Measurements from ENCODE around the gene C9orf152.

C9orf152 gene

GRCh38 chr9:110179734-110180133 lies 28.2 kb downstream of the C9orf152 start:
- FAIRE-seq = no peak

- no peak for FAIRE-seq
Measured at GRCh38 chr9:110178281-110178680, 29.7 kb downstream of the C9orf152 start.

- FAIRE-seq = no peak
Measured at GRCh38 chr9:110175275-110175968, 32.5 kb downstream of the C9orf152 start.

DNA sequence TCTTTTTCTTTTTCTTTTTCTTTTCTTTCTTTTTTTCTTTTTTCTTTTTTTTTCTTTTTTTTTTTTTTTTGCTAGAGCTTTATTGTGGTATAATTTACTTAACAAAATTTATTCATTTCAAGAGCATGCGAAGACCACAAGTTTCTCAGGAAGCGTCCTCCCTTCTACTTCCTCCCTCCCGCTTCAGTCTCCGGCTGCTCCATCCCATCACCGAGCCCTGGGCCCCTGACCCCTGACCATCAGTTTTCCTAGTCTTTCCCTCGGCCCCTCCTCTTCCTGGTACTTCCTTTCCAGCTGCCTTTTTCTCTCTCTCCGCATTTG lies 34.7 kb downstream of the C9orf152 start:
- no peak for FAIRE-seq

DNA sequence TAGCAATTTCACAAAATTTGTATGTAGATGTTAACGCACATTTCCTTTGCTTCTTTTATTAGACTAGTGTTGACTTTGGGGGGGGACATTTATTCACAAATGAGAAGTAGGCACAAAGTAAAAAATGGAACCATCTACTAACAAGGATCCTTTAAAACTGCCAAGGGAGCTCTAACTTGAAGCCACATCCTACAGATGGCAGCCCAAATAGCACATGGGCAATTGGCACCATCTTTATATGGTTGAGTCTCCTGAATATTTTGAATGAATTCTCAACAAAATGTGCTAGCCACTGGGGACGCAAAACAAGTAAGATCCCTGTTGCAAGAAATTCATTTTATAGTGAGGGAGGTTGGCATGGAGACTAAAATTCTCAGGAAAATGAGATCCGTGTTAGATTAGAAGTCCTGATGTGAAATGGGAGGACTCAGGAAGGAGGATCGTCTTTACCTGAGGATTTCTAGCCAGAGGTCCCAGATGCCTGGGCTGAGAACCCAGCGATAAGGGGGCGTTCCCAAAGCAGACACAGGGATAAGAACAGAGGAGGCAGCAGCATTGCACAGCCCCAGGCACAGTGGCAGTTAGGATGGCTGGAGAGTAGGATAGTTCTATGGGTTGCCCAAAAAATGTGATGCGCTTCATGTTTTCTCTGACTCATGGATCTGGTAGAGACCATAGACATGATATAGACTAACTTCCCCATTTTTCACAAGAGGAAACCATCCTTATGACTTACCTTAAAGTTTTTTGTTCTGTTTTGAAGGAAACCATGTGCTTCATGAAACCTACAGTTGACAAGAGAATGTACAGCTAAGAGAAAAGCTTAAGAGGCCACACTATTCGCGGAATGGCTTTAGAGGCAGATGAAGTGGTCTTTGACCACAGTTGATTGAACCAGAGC lies 37.4 kb downstream of the C9orf152 start:
- no peak for FAIRE-seq

DNA sequence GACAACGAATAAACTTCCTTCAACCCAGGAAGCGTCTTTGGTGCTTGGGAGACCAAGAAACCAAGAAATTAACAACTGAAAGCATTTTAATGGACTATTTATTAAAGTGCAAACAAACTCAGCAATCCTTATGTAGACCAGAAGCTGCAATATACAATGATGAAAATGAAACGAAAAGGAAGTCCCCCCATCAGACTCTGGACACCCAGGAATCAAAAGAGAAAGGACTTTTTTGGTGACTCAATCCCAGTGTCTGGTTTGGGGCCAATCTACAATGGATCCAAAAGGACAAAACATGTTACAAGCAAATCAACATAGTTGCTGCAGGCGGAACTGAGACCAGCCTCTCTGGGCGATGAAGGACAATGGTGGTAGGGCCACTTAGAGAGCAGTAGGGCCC lies 39.5 kb downstream of the C9orf152 start:
- FAIRE-seq = no peak

DNA sequence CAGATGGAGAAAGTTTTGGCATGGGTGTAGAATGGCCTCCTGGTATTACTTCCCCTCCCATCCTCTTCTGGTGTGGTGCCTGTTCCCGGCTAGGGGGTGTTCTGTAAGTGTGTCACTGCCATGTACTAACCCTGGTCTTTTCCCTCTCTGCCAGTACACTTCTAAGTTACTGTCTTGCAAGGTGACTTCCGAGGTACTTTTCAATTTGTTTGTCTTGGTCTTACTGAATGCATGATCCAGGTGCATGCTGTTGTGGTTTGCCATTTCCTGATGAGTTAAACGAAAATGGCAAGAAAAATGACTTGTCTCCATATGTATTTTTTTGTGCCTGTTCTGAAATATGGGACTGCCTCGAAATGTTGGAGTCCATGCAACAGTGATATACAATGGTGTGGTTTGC lies 46.0 kb downstream of the C9orf152 start:
- FAIRE-seq = no peak

DNA sequence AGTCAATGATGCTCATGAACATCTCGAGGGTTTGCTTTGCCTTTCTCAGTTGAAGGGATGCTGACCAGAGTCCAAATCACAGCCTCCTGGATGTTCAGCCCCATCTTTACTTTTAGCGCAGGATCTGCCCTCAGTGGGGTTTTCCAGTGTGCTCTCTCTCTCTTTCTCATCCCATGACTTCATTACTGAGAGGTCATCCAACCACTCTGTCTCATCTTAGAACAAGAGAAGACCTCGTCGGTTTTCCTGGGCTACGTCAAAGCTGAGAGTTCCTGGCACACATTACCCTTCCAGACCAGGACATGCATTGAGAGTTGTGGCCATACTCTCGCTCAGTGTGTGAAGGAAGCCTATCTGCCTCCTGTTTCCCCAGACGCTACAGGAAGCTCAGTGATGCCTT lies 47.3 kb downstream of the C9orf152 start:
- FAIRE-seq = no peak

GRCh38 chr9:110160123-110160522 lies 47.8 kb downstream of the C9orf152 start:
- no peak for FAIRE-seq

DNA sequence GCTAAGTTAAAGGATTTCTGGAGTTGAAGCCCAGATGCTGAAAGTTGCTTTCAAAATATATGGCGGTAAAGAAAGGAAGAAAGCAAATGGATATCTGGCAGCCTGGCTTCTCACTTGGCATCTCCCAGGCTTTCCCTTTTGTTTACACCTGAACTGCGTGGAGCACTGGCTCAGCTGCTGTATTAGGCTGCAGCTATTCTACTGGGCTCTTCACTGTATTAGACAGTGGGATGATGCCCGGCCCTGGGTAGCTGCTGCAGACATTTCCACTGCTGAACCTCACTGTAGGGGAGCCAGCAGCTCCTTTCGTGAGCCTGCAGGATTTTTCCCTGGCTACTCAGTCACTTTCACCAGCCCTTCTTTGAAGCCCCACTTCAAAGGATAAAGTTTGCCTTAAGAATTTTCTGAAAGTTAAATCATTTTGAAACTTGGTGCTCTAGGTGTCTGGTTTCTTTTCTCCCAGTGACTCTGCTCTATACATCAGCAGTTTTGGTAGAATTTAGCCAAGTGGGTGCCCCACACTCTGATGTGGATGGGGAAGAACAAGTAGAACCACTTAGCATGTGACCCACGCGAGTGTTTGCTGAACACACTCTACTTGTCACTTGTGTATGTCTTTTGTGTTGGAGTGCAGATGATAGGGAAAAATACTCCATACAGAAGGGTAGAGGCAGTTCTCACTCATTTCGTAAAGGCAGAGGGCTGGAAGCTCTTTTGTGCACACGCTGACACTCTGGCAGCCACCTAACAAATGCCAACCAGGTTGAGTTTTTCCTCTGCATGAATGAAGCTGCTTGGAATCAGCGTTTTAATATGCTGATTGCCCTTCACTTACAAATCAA lies 49.9 kb downstream of the C9orf152 start:
- no peak for FAIRE-seq

DNA sequence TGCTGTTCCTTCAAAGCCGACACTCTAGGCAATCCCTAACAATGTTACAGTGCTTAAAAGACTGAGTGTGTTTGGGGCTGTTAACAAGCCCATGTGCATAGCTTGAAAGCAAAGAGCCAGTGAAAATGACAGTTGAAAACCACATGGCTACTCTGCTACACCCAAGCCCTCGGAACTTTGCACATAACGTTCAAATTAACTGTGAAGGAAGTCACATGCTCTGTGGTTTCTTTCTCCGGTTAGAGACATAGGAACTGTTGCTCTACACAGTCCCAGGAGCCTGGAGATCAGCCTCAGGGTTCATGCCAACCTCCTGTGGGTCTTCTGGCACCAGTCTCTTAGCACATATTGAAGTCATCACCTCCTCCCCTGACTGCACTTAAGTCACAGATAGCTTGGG lies 51.1 kb downstream of the C9orf152 start:
- FAIRE-seq = no peak

DNA sequence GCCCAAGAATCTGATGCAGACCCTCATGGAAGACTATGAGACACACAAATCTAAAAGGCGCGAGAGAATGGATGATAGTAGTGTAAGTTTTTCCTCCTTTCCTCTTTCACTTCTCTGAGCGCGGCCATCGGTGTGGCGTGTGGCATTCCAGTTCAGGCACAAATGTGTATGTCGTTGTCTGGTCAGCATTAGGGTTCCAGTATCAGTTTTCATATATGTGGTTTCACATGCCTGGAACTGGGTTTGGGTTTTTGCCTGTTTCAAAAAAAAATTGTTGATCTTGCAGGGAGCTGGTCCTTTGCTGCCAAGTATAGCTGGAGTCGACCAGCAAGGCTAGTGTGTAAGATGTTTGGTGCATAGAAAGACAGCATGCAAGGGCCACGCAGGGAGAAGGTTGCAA lies 51.5 kb downstream of the C9orf152 start:
- no peak for FAIRE-seq

- FAIRE-seq = no peak
Measured at GRCh38 chr9:110155751-110156150, 52.2 kb downstream of the C9orf152 start.

DNA sequence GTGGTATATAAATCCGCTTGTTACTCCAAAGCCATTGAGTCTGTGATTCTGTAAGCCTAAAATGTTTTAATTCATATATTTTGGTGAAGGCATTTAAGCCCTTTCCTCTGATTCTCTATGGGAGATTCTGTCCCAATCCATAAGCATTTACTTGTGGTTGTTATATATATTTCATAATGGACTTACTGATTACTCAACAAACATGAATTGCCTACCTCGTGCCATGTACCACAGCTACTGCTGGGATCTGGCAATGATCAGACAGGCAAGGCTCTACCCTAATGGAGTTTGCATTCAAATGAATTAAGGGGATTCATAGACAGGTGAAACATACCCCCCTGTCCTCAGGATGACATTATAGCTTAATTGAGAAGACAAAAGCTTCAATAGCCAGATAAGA lies 54.5 kb downstream of the C9orf152 start:
- FAIRE-seq = no peak

- no peak for FAIRE-seq
Measured at GRCh38 chr9:110152704-110153374, 55.1 kb downstream of the C9orf152 start.

All from colon (tissue), 2 donors.